ENCODE data around the gene PPM1L. TPM values are rescaled to one million over a fixed set of nuclear protein-coding genes. Genes with fewer than 3 reads are reported as not detected.

PPM1L gene
- total and polyA plus RNA-seq, 2 of the 13 experiments (the other 11 are each of a cell fraction or from before 2014, with no cell fraction given), result 0.22 to 1.4 TPM

GRCh38 chr3:160739079-160739478 is 17.0 kb upstream of the PPM1L start:
- no peaks in the 10 kb centered on the region for H3K36me3 ChIP-seq (replicated peaks in 1 of 2; ENCODE audit: control insufficient read depth in 1 of 2, insufficient read depth in 2 of 2, low read length in 2 of 2)
- BruUV-seq (replicated peaks), result no TSS peak
- H3K27me3 ChIP-seq (ENCODE audit: control insufficient read depth in 1 of 2, insufficient read depth in 2 of 2, low read length in 2 of 2), result no peaks in the 10 kb centered on the region; a peak in 1 of 5 replicates
- WGBS (ENCODE audit: low lambda C conversion rate), result no CpG with 5 or more reads among the region's 1 CpG
- FAIRE-seq (no peak), ATAC-seq (no peak), DNase-seq (ENCODE audit: low spot score) (no peak)
- H2AFZ ChIP-seq (ENCODE audit: low read length), result no peak overlapping the region
- in situ Hi-C loops (cut with HindIII; ENCODE audit: extremely low pct_ligation_motif_present, low pct_unique_long_range_greater_than_20kb), result no loop called here
- H3K4me3 ChIP-seq (replicated peaks in 1 of 3; ENCODE audit: insufficient read depth in 1 of 3, low read depth in 2 of 3, low read length in 3 of 3), result no peak overlapping the region
- intact Hi-C loops (cut with micrococcal nuclease; ENCODE audit: unreplicated experiment), result no loop called here
- no peaks in the 10 kb centered on the region for H3K4me1 ChIP-seq (ENCODE audit: insufficient read depth, low read length)
- H3K9ac ChIP-seq (ENCODE audit: insufficient read depth, low read depth, low read length), result no peak overlapping the region
- no peak overlapping the region for H3K27ac ChIP-seq (ENCODE audit: extremely low read length, insufficient read depth, low read length)
- H4K20me1 ChIP-seq (ENCODE audit: insufficient read depth, low read length), result no peaks in the 10 kb centered on the region
- no peaks in the 10 kb centered on the region for H3K9me3 ChIP-seq (ENCODE audit: low read length)
- no peak overlapping the region for H3K4me2 ChIP-seq (ENCODE audit: low read depth, low read length)
- ChIA-PET POLR2A (no interaction called here), CTCF (ENCODE audit: low intra/inter-chr PET ratio, low total read pairs) (no interaction called here)
- TF ChIP-seq MTA1 (CRISPR knock-in tag; IDR thresholded peaks at IDR 0.05; ENCODE audit: borderline replicate concordance), result no peak
- TF ChIP-seq ZNF652 (CRISPR knock-in tag; IDR thresholded peaks at IDR 0.05; ENCODE audit: borderline replicate concordance, low read depth), result no peak
- no peak for TF ChIP-seq HDAC1 (CRISPR knock-in tag; IDR thresholded peaks at IDR 0.05)
- no peak for TF ChIP-seq RFX5 (IDR thresholded peaks at IDR 0.05; ENCODE audit: low read depth, low read length)
- TF ChIP-seq ZNF432 (CRISPR knock-in tag; IDR thresholded peaks at IDR 0.05; ENCODE audit: borderline replicate concordance), result no peak
- TF ChIP-seq MLLT10 (CRISPR knock-in tag; IDR thresholded peaks at IDR 0.05), result no peak
- no peak for TF ChIP-seq SRF (IDR thresholded peaks at IDR 0.05; ENCODE audit: low read depth, low read length)
- TF ChIP-seq ZNF431 (CRISPR knock-in tag; IDR thresholded peaks at IDR 0.05; ENCODE audit: borderline replicate concordance, low read depth), result no peak
- TF ChIP-seq ZNF224 (CRISPR knock-in tag; IDR thresholded peaks at IDR 0.05), result no peak
- TF ChIP-seq ZNF329 (CRISPR knock-in tag; IDR thresholded peaks at IDR 0.05; ENCODE audit: low read depth), result no peak
- TF ChIP-seq PHF21A (CRISPR knock-in tag; IDR thresholded peaks at IDR 0.05), result no peak
- no peak for TF ChIP-seq ZNF296 (CRISPR knock-in tag; conservative IDR thresholded peaks at IDR 0.05)
- H3K79me2 ChIP-seq (ENCODE audit: insufficient read depth, low read length), result no peaks in the 10 kb centered on the region

Measured in HepG2 (cell line).